WTC11 (cell line): ENCODE data around the gene SH3RF2. TPM values are rescaled to one million over a fixed set of nuclear protein-coding genes. Genes with fewer than 3 reads are reported as not detected.

ENCODE experiments used
- ATAC-seq: fragments of 200-7000 bp; cut with Tn5 transposase; 2 replicates; pipeline ENCODE4 v1.10.0; 2021; ENCODE audit warnings: mild to moderate bottlenecking, moderate library complexity
- CTCF ChIA-PET: fragments of 300-600 bp; sonication (Branson Sonifier 250); formaldehyde crosslinking; loops from one replicate; lab custom pipeline; 2021; ENCODE audit warnings: antibody characterized with exemption; lab: Charles Lee
- POLR2A ChIA-PET: fragments of 350-600 bp; sonication (Branson Sonifier 250); formaldehyde crosslinking; loops from one replicate; lab custom pipeline; 2021; ENCODE audit warnings: antibody characterized with exemption; lab: Charles Lee
- DNase-seq: peaks from one replicate; pipeline ENCODE4 v3.0.0; 2021; ENCODE audit warnings: low spot score
- H3K27ac Mint-ChIP-seq: 2 replicates; pipeline ENCODE4 v1.8.0; 2021; ENCODE audit warnings: mixed read lengths
- H3K27me3 Mint-ChIP-seq: 2 replicates; pipeline ENCODE4 v1.8.0; 2021; ENCODE audit warnings: low read depth, mild to moderate bottlenecking, moderate library complexity, mixed read lengths
- H3K36me3 Mint-ChIP-seq: 2 replicates; pipeline ENCODE4 v1.8.0; 2021; ENCODE audit warnings: mixed read lengths
- H3K4me1 Mint-ChIP-seq: 2 replicates; pipeline ENCODE4 v1.8.0; 2022; ENCODE audit warnings: mixed read lengths
- H3K4me3 Mint-ChIP-seq: 2 replicates; pipeline ENCODE4 v1.8.0; 2021; ENCODE audit warnings: mild to moderate bottlenecking, moderate library complexity, mixed read lengths
- H3K9me3 Mint-ChIP-seq: 2 replicates; pipeline ENCODE4 v1.8.0; 2021; ENCODE audit warnings: mixed read lengths
- ATF3 ChIP-seq: sonication (generic); formaldehyde crosslinking; conservative IDR thresholded peaks from 2 replicates; pipeline ENCODE4 v1.8.1; 2022; ENCODE audit warnings: mild to moderate bottlenecking, missing genetic modification reagents
- CBFB ChIP-seq: sonication (generic); formaldehyde crosslinking; IDR thresholded peaks from 2 replicates; pipeline ENCODE4 v1.8.1; 2022; ENCODE audit warnings: mild to moderate bottlenecking, low read depth, missing genetic modification reagents
- CREM ChIP-seq: sonication (generic); formaldehyde crosslinking; IDR thresholded peaks from 2 replicates; pipeline ENCODE4 v1.8.1; 2022; ENCODE audit warnings: mild to moderate bottlenecking, missing genetic modification reagents, moderate library complexity
- E2F1 ChIP-seq: sonication (generic); formaldehyde crosslinking; IDR thresholded peaks from 2 replicates; pipeline ENCODE4 v1.8.0; 2022; ENCODE audit warnings: mild to moderate bottlenecking, missing genetic modification reagents
- E2F4 ChIP-seq: sonication (generic); formaldehyde crosslinking; IDR thresholded peaks from 2 replicates; pipeline ENCODE4 v1.8.1; 2022; ENCODE audit warnings: low read depth, mild to moderate bottlenecking, moderate library complexity, missing genetic modification reagents, borderline replicate concordance
- EMX1 ChIP-seq: fragments of 250-450 bp; sonication (Bioruptor Pico); IDR thresholded peaks from 2 replicates; pipeline ENCODE4 v1.8.0; 2021; ENCODE audit warnings: mild to moderate bottlenecking
- GTF2I ChIP-seq: fragments of 250-450 bp; sonication (Bioruptor Pico); conservative IDR thresholded peaks from 2 replicates; pipeline ENCODE4 v1.4.0; 2021; ENCODE audit warnings: mild to moderate bottlenecking
- HMGXB4 ChIP-seq: sonication (generic); formaldehyde crosslinking; IDR thresholded peaks from 2 replicates; pipeline ENCODE4 v1.8.1; 2023; ENCODE audit warnings: mild to moderate bottlenecking, moderate library complexity, missing genetic modification reagents
- JUN ChIP-seq: sonication (generic); formaldehyde crosslinking; IDR thresholded peaks from 2 replicates; pipeline ENCODE4 v1.8.0; 2023; ENCODE audit warnings: mild to moderate bottlenecking, missing genetic modification reagents
- NFATC4 ChIP-seq: fragments of 250-450 bp; sonication (Bioruptor Pico); IDR thresholded peaks from 2 replicates; pipeline ENCODE4 v1.9.0; 2021; ENCODE audit warnings: mild to moderate bottlenecking
- NFYB ChIP-seq: sonication (generic); formaldehyde crosslinking; conservative IDR thresholded peaks from 2 replicates; pipeline ENCODE4 v1.8.0; 2022; ENCODE audit warnings: low read depth, missing genetic modification reagents
- NR1H2 ChIP-seq: sonication (generic); formaldehyde crosslinking; IDR thresholded peaks from 2 replicates; pipeline ENCODE4 v1.9.0; 2021; ENCODE audit warnings: mild to moderate bottlenecking, moderate library complexity, missing genetic modification reagents
- NR2C2 ChIP-seq: sonication (generic); formaldehyde crosslinking; IDR thresholded peaks from 2 replicates; pipeline ENCODE4 v1.8.0; 2022; ENCODE audit warnings: mild to moderate bottlenecking, missing genetic modification reagents
- OVOL2 ChIP-seq: fragments of 250-450 bp; sonication (Bioruptor Pico); IDR thresholded peaks from 2 replicates; pipeline ENCODE4 v1.9.0; 2021; ENCODE audit warnings: mild to moderate bottlenecking, borderline replicate concordance
- PREB ChIP-seq: sonication (generic); formaldehyde crosslinking; IDR thresholded peaks from 2 replicates; pipeline ENCODE4 v1.8.1; 2022; ENCODE audit warnings: mild to moderate bottlenecking, missing genetic modification reagents, moderate library complexity, borderline replicate concordance
- SMAD3 ChIP-seq: sonication (generic); formaldehyde crosslinking; IDR thresholded peaks from 2 replicates; pipeline ENCODE4 v1.8.0; 2022; ENCODE audit warnings: missing genetic modification reagents, mild to moderate bottlenecking, borderline replicate concordance
- SMAD4 ChIP-seq: sonication (generic); formaldehyde crosslinking; IDR thresholded peaks from 2 replicates; pipeline ENCODE4 v1.8.0; 2022; ENCODE audit warnings: mild to moderate bottlenecking, missing genetic modification reagents
- SOX15 ChIP-seq: fragments of 250-450 bp; sonication (Bioruptor Pico); IDR thresholded peaks from 2 replicates; pipeline ENCODE4 v1.9.0; 2021; ENCODE audit warnings: mild to moderate bottlenecking
- USF2 ChIP-seq: sonication (generic); formaldehyde crosslinking; IDR thresholded peaks from 2 replicates; pipeline ENCODE4 v1.8.1; 2023; ENCODE audit warnings: mild to moderate bottlenecking, missing genetic modification reagents, moderate library complexity
- ZNF281 ChIP-seq: sonication (generic); formaldehyde crosslinking; IDR thresholded peaks from 2 replicates; pipeline ENCODE4 v1.8.0; 2023; ENCODE audit warnings: mild to moderate bottlenecking, missing genetic modification reagents
- ZNF396 ChIP-seq: fragments of 250-450 bp; sonication (Bioruptor Pico); IDR thresholded peaks from 2 replicates; pipeline ENCODE4 v1.8.0; 2021; ENCODE audit warnings: mild to moderate bottlenecking, moderate library complexity, borderline replicate concordance
- ZNF512 ChIP-seq: sonication (generic); formaldehyde crosslinking; IDR thresholded peaks from 2 replicates; pipeline ENCODE4 v1.8.1; 2022; ENCODE audit warnings: missing genetic modification reagents, borderline replicate concordance
- ZNF671 ChIP-seq: fragments of 250-450 bp; sonication (Bioruptor Pico); IDR thresholded peaks from 2 replicates; pipeline ENCODE4 v1.8.0; 2021; ENCODE audit warnings: mild to moderate bottlenecking
- total RNA-seq: library from RNA; stranded (reverse); gene quantifications from 3 replicates; pipeline ENCODE4 v1.2.3, GENCODE V29; 2021

Gene SH3RF2
- total RNA-seq, 1 experiment from 2014 or later, result 0.83 TPM

GRCh38 chr5:145980718-145981117 lies 44.3 kb downstream of the SH3RF2 start:
- TF ChIP-seq NR2C2 (CRISPR knock-in tag), result no peak
- TF ChIP-seq USF2, result no peak
- TF ChIP-seq EMX1, result no peak
- TF ChIP-seq NFATC4 (CRISPR knock-in tag), result no peak
- no peak for TF ChIP-seq E2F4 (CRISPR knock-in tag)
- TF ChIP-seq E2F1, result no peak
- no peak for TF ChIP-seq ZNF671 (CRISPR knock-in tag)
- TF ChIP-seq NFYB (CRISPR knock-in tag), result no peak
- TF ChIP-seq, all 79 proteins: peak for 0
- no peak for DNase-seq
- CTCF ChIA-PET, result interaction anchor here (0.7 to 2.1 kb wide), 17 partner anchors 8 to 299 kb away, joined by 3 to 20 read pairs (median 3); partner anchors contain the start of genes PRELID2 and SH3RF2
- Mint-ChIP-seq H3K36me3 (no peaks in the 10 kb centered on the region), H3K4me3 (no peak overlapping the region), H3K27me3 (no peaks in the 10 kb centered on the region), H3K27ac (no peak overlapping the region), H3K9me3 (no peaks in the 10 kb centered on the region), H3K4me1 (peaks cover 9% of the 10 kb centered on the region)
- POLR2A ChIA-PET, result no interaction called here
- peak; percentile 69; the same call in 1 of the 2 replicates for ATAC-seq

GRCh38 chr5:145981589-145982571 lies 45.5 kb downstream of the SH3RF2 start:
- no peak for ATAC-seq
- Mint-ChIP-seq H3K27ac (no peak overlapping the region), H3K36me3 (no peaks in the 10 kb centered on the region), H3K4me3 (no peak overlapping the region), H3K4me1 (peaks cover 9% of the 10 kb centered on the region), H3K9me3 (no peaks in the 10 kb centered on the region), H3K27me3 (0 out of 2 replicates have a peak, but pooled peaks cover 3% of the 10 kb centered on the region)
- ChIA-PET CTCF (interaction anchor here (0.7 to 2.1 kb wide), 8 partner anchors 21 to 190 kb away, joined by 3 to 20 read pairs (median 4); partner anchors contain the start of gene SH3RF2), POLR2A (no interaction called here)
- no peak for DNase-seq
- TF ChIP-seq SMAD3 (CRISPR knock-in tag) (no peak), NR1H2 (CRISPR knock-in tag) (no peak), SMAD4 (CRISPR knock-in tag) (no peak), CREM (CRISPR knock-in tag) (no peak), SOX15 (CRISPR knock-in tag) (no peak), JUN (CRISPR knock-in tag) (no peak), ZNF396 (CRISPR knock-in tag) (no peak), ZNF512 (CRISPR knock-in tag) (no peak), HMGXB4 (CRISPR knock-in tag) (no peak), PREB (CRISPR knock-in tag) (no peak), ATF3 (CRISPR knock-in tag) (no peak), CBFB (CRISPR knock-in tag) (no peak), GTF2I (CRISPR knock-in tag) (no peak), OVOL2 (CRISPR knock-in tag) (no peak), ZNF281 (CRISPR knock-in tag) (no peak)
